HepG2 (cell line): Measurements from ENCODE around the gene FAM229B. TPM values are rescaled to one million over a fixed set of nuclear protein-coding genes. Genes with fewer than 3 reads are reported as not detected.

Experiments used
- ATAC-seq: fragments of 200-7000 bp; cut with Tn5 transposase; 3 replicates; pipeline ENCODE4 v1.9.1; 2020; ENCODE audit warnings: mild to moderate bottlenecking, moderate library complexity
- BruUV-seq: library from RNA; stranded (reverse); fragments of 400-500 nt; replicated peaks from 2 replicates; lab custom pipeline; 2021; lab: Mats Ljungman, UMichigan
- CTCF ChIA-PET: fragments of 300-600 bp; formaldehyde crosslinking; extraction: SDS; loops from one replicate; lab custom pipeline; 2021; ENCODE audit warnings: low total read pairs, inconsistent platforms, low intra/inter-chr PET ratio; lab: Yijun Ruan, JAX
- POLR2A ChIA-PET: fragments of 350-600 bp; sonication (Branson Sonifier 250); formaldehyde crosslinking; loops from one replicate; lab custom pipeline; 2020; ENCODE audit warnings: antibody characterized with exemption, inconsistent platforms; lab: Yijun Ruan, JAX
- DNase-seq: peaks from one replicate; pipeline ENCODE4 v3.0.0-alpha.2; 2015; ENCODE audit warnings: low spot score
- FAIRE-seq: peaks from 3 replicates; lab custom pipeline; 2011; peaks lifted over from hg19 to GRCh38; lab: Jason Lieb, UNC
- H2AFZ ChIP-seq: one replicate; pipeline ENCODE4 v1.6.1; 2011; ENCODE audit warnings: low read length, inconsistent platforms
- H3K27ac ChIP-seq: fragments of 300-600 bp; 3 replicates; pipeline ENCODE4 v1.8.0; 2011; ENCODE audit warnings: mixed run types, mild to moderate bottlenecking, mixed read lengths, low read length, inconsistent platforms; ENCODE audit not compliant: insufficient read depth; ENCODE audit errors: extremely low read length
- H3K27me3 ChIP-seq, 2 experiments: fragments of 200-600 bp in 1 of 2; 2 replicates in 1 of 2; 3 replicates in 1 of 2; pipeline versions ENCODE4 v1.6.0 to v1.8.0; 2011; ENCODE audit warnings: low read length in 2 of 2, mild to moderate bottlenecking in 2 of 2, moderate library complexity in 2 of 2, inconsistent platforms in 1 of 2; ENCODE audit not compliant: insufficient read depth in 2 of 2, control insufficient read depth in 1 of 2
- H3K36me3 ChIP-seq, 2 experiments: fragments of 200-600 bp in 1 of 2; replicated peaks in 1 of 2; 2 replicates in 1 of 2; 3 replicates in 1 of 2; pipeline versions ENCODE4 v1.5.1 to v1.8.0; 2011; ENCODE audit warnings: low read length in 2 of 2, inconsistent platforms in 1 of 2; ENCODE audit not compliant: insufficient read depth in 2 of 2, control insufficient read depth in 1 of 2
- H3K4me1 ChIP-seq: 2 replicates; pipeline ENCODE4 v1.5.1; 2012; ENCODE audit warnings: low read length, inconsistent platforms; ENCODE audit not compliant: insufficient read depth
- H3K4me2 ChIP-seq: 2 replicates; pipeline ENCODE4 v1.6.0; 2011; ENCODE audit warnings: low read depth, low read length, inconsistent platforms
- H3K4me3 ChIP-seq, 3 experiments: fragments of 200-600 bp in 1 of 3; sonication (generic), shearing (Covaris generic) in 1 of 3; replicated peaks in 1 of 3; 2 replicates each; pipeline ENCODE4 v1.5.1; 2011 to 2016; ENCODE audit warnings: low read length in 3 of 3, inconsistent platforms in 2 of 3, low read depth in 2 of 3, mild to moderate bottlenecking in 2 of 3, control low read depth in 1 of 3, mixed read lengths in 1 of 3; ENCODE audit not compliant: insufficient read depth in 1 of 3
- H3K79me2 ChIP-seq: one replicate; pipeline ENCODE4 v1.6.1; 2011; ENCODE audit warnings: low read length, inconsistent platforms; ENCODE audit not compliant: insufficient read depth
- H3K9ac ChIP-seq: 2 replicates; pipeline ENCODE4 v1.6.0; 2011; ENCODE audit warnings: mild to moderate bottlenecking, low read depth, low read length, inconsistent platforms; ENCODE audit not compliant: insufficient read depth
- H3K9me3 ChIP-seq: 2 replicates; pipeline ENCODE4 v1.5.1; 2012; ENCODE audit warnings: mild to moderate bottlenecking, low read length
- H4K20me1 ChIP-seq: 2 replicates; pipeline ENCODE4 v1.6.0; 2011; ENCODE audit warnings: inconsistent platforms, mild to moderate bottlenecking, low read length, moderate library complexity; ENCODE audit not compliant: insufficient read depth
- MAFF ChIP-seq: IDR thresholded peaks from 2 replicates; pipeline ENCODE4 v1.6.1; 2011; ENCODE audit warnings: low read depth, low read length, improper control_type of control experiment
- MAFK ChIP-seq, 2 experiments: IDR thresholded peaks in 1 of 2; conservative IDR thresholded peaks in 1 of 2; 2 replicates each; pipeline ENCODE4 v1.6.1; 2011; ENCODE audit warnings: improper control_type of control experiment in 2 of 2, low read length in 2 of 2
- REL ChIP-seq: sonication (generic); formaldehyde crosslinking; conservative IDR thresholded peaks from 2 replicates; pipeline ENCODE4 v1.8.0; 2022; ENCODE audit warnings: mild to moderate bottlenecking, missing genetic modification reagents, moderate library complexity
- SKIL ChIP-seq: sonication (generic); formaldehyde crosslinking; IDR thresholded peaks from 2 replicates; pipeline ENCODE4 v1.8.0; 2022; ENCODE audit warnings: missing genetic modification reagents, mild to moderate bottlenecking, moderate library complexity, borderline replicate concordance
- SPEN ChIP-seq: sonication (generic); formaldehyde crosslinking; IDR thresholded peaks from 2 replicates; pipeline ENCODE4 v1.5.1; 2020; ENCODE audit warnings: low read depth, mild to moderate bottlenecking, missing genetic modification reagents
- ZNF350 ChIP-seq: sonication (generic); formaldehyde crosslinking; IDR thresholded peaks from 2 replicates; pipeline ENCODE4 v1.4.0; 2020; ENCODE audit warnings: mild to moderate bottlenecking, low read depth, missing genetic modification reagents, borderline replicate concordance
- ZNF569 ChIP-seq: sonication (generic); formaldehyde crosslinking; IDR thresholded peaks from 2 replicates; pipeline ENCODE4 v1.5.0; 2020; ENCODE audit warnings: mild to moderate bottlenecking, missing genetic modification reagents, moderate library complexity, borderline replicate concordance
- WGBS: methylation state at CpG from one replicate; pipeline ENCODE4 v1.1.6; 2017; ENCODE audit warnings: low lambda C conversion rate; 5-methylcytosine and 5-hydroxymethylcytosine counted together
- in situ Hi-C: cut with HindIII; loops from 2 replicates; pipeline ENCODE4 v1.10.0; 2017; ENCODE audit warnings: low pct_unique_long_range_greater_than_20kb; ENCODE audit not compliant: extremely low pct_ligation_motif_present
- intact Hi-C: fragments of 100-400 bp; cut with micrococcal nuclease; formaldehyde crosslinking; loops from one replicate; pipeline ENCODE4 v1.10.0; 2022; ENCODE audit not compliant: unreplicated experiment
- polyA plus RNA-seq, 8 experiments: library from polyadenylated mRNA; depleted of rRNA in 3 of 8; stranded (reverse) in 7 of 8; unstranded in 1 of 8; fragments of >200 nt; fragmentation: Illumina TruSeq in 4 of 8; extraction: Trizol in 4 of 8; gene quantifications; 2 replicates each; pipeline versions ENCODE4 v1.2.1 to v1.2.3, GENCODE V29; 2011 to 2016; ENCODE audit warnings: low read depth in 4 of 8, missing spikeins in 1 of 8, mixed read lengths in 1 of 8; ENCODE audit not compliant: insufficient read depth in 1 of 8
- total RNA-seq, 5 experiments: library from RNA; depleted of rRNA; stranded (reverse); fragments of >200 nt; fragmentation: Illumina TruSeq; extraction: Trizol; gene quantifications; 2 replicates each; pipeline ENCODE4 v1.2.3, GENCODE V29; 2016; ENCODE audit warnings: low read depth in 1 of 5
- TF ChIP-seq, protein P1 (sequence below): sonication (generic); formaldehyde crosslinking; IDR thresholded peaks from 2 replicates; pipeline ENCODE4 v1.9.0; 2022; ENCODE audit warnings: low read depth, missing genetic modification reagents

FAM229B gene
- total and polyA plus RNA-seq, 2 of the 13 experiments (the other 11 are each of a cell fraction or from before 2014, with no cell fraction given), result 11.3 to 19.5 TPM

- Histone ChIP-seq H3K4me2 (no peak overlapping the region), H3K27ac (no peak overlapping the region), H3K79me2 (no peaks in the 10 kb centered on the region), H3K4me1 (no peaks in the 10 kb centered on the region), H3K27me3 (no peaks in the 10 kb centered on the region), H3K4me3 (no peak overlapping the region), H3K9me3 (no peaks in the 10 kb centered on the region), H3K9ac (no peak overlapping the region), H2AFZ (no peak overlapping the region), H3K36me3 (no peaks in the 10 kb centered on the region; a peak in 2 of 5 replicates), H4K20me1 (no peaks in the 10 kb centered on the region)
- no peak for ATAC-seq
- no peak for DNase-seq
- intact Hi-C loops, result no loop called here
- 93% methylated on average over 4 of the region's 4 CpGs for WGBS
- no peak for FAIRE-seq
- POLR2A ChIA-PET, result no interaction called here
- CTCF ChIA-PET, result no interaction called here
- BruUV-seq, result no TSS peak
- in situ Hi-C loops, result no loop called here
- TF ChIP-seq MAFK (conservative IDR thresholded peaks at IDR 0.05 in 1 of 2, IDR thresholded peaks at IDR 0.05 in 1 of 2; ENCODE audit: low read length in 2 of 2) (peak; percentile 80 to 90), REL (no peak), MAFF (peak; percentile 88)
Measured at GRCh38 chr6:112081569-112081968, 5.8 kb upstream of the FAM229B start.

DNA sequence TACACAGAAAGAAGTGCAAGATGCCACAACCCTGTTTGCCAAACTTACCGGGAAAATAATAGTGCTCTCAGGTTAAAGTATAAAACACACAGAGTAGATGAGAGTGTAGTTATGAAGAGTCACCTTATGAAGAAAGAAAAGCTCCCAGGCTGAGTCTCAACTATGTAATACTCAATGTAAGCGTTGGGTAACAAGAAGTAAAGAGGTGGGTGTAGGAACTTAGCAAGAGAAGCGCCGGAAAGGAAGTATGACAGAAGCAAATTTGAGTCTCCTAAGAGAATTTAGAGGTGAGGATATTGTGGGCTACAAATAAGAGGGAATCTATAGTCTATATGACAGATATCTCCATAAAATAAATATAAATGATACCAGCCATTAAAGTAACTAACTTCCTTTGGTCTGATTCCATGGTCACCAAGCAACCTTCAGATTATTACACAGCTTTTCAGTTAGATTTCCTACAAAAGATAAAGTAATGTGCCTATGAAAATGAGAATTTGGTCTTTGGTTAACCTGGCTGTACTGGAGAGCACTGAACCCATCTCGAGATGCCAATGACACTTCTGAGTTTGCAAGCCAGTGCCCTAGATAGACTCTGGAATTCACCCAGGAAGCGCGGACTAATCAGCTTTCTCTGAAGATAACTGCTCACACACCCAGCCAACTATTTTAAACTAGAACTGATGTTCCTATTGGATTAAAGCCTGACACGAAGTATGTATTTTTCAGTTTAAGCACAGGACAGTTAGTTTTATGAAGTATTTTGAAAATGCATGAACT, 1.9 kb upstream of the FAM229B start:
- Histone ChIP-seq H3K9ac (no peak overlapping the region), H2AFZ (no peak overlapping the region), H3K4me3 (no peak overlapping the region), H3K27me3 (no peaks in the 10 kb centered on the region; a peak in 1 of 5 replicates), H3K4me2 (no peak overlapping the region), H3K4me1 (peaks cover 10% of the 10 kb centered on the region), H3K36me3 (no peaks in the 10 kb centered on the region; a peak in 1 of 5 replicates), H3K27ac (no peak overlapping the region), H3K79me2 (no peaks in the 10 kb centered on the region), H4K20me1 (no peaks in the 10 kb centered on the region), H3K9me3 (no peaks in the 10 kb centered on the region)
- intact Hi-C loops, result loop anchor here (5.0 kb wide), 1 partner anchor 62 kb away; no protein-coding TSS in a partner anchor
- ChIA-PET CTCF (interaction anchor here (1.2 kb wide), 1 partner anchor 78 kb away, joined by 3 read pairs; no protein-coding TSS in a partner anchor), POLR2A (no interaction called here)
- FAIRE-seq (no peak), DNase-seq (no peak), ATAC-seq (no peak)
- 94% methylated on average over 8 of the region's 8 CpGs for WGBS
- BruUV-seq, result no TSS peak
- TF ChIP-seq ZNF569 (no peak), SPEN (CRISPR knock-in tag) (no peak), ZNF350 (no peak), SKIL (CRISPR knock-in tag) (no peak)
- TF ChIP-seq, protein P1, sequence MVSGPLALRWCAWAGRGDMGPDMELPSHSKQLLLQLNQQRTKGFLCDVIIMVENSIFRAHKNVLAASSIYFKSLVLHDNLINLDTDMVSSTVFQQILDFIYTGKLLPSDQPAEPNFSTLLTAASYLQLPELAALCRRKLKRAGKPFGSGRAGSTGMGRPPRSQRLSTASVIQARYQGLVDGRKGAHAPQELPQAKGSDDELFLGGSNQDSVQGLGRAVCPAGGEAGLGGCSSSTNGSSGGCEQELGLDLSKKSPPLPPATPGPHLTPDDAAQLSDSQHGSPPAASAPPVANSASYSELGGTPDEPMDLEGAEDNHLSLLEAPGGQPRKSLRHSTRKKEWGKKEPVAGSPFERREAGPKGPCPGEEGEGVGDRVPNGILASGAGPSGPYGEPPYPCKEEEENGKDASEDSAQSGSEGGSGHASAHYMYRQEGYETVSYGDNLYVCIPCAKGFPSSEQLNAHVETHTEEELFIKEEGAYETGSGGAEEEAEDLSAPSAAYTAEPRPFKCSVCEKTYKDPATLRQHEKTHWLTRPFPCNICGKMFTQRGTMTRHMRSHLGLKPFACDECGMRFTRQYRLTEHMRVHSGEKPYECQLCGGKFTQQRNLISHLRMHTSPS (CRISPR knock-in tag), result no peak
- in situ Hi-C loops, result loop anchor here (5.0 kb wide), 1 partner anchor 77 kb away; no protein-coding TSS in a partner anchor
